ENCODE results near the gene MLN.

Gene MLN

GRCh38 chr6:33788694-33789549 is 14.9 kb downstream of the MLN start, which contains the start of gene LEMD2:
LEMD2 (minus strand) TSS chr6:33789130; CDS start chr6:33789116, 14 bp downstream.
- peak; percentile 97 for DNase-seq (ENCODE audit: low spot score)

- peak; percentile 78 for DNase-seq (ENCODE audit: low spot score)
Observed at GRCh38 chr6:33787954-33788693, 15.7 kb downstream of the MLN start.

- no peak for DNase-seq (ENCODE audit: low spot score)
Observed at GRCh38 chr6:33787346-33787953, 16.4 kb downstream of the MLN start.

GRCh38 chr6:33786736-33787135 is 17.1 kb downstream of the MLN start:
- DNase-seq (ENCODE audit: low spot score), result no peak

- no peak for DNase-seq (ENCODE audit: low spot score)
Observed at GRCh38 chr6:33785778-33786177, 18.0 kb downstream of the MLN start.

- peak; percentile 67 for DNase-seq (ENCODE audit: low spot score)
Observed at GRCh38 chr6:33784787-33785186, 19.0 kb downstream of the MLN start.

GRCh38 chr6:33783781-33784520 is 19.9 kb downstream of the MLN start:
- no peak for DNase-seq (ENCODE audit: low spot score)

GRCh38 chr6:33782561-33782960 is 21.2 kb downstream of the MLN start:
- no peak for DNase-seq (ENCODE audit: low spot score)

GRCh38 chr6:33781131-33781975 is 22.4 kb downstream of the MLN start:
- no peak for DNase-seq (ENCODE audit: low spot score)

GRCh38 chr6:33779895-33780294 is 23.9 kb downstream of the MLN start:
- no peak for DNase-seq (ENCODE audit: low spot score)

GRCh38 chr6:33779290-33779689 is 24.5 kb downstream of the MLN start:
- DNase-seq (ENCODE audit: low spot score), result no peak

- DNase-seq (ENCODE audit: low spot score), result no peak
Observed at GRCh38 chr6:33778444-33779121, 25.2 kb downstream of the MLN start.

- no peak for DNase-seq (ENCODE audit: low spot score)
Observed at GRCh38 chr6:33777398-33778388, 26.1 kb downstream of the MLN start.

GRCh38 chr6:33776764-33777163 is 27.0 kb downstream of the MLN start:
- no peak for DNase-seq (ENCODE audit: low spot score)

GRCh38 chr6:33776186-33776585 is 27.6 kb downstream of the MLN start:
- DNase-seq (ENCODE audit: low spot score), result no peak

GRCh38 chr6:33774774-33775173 is 29.0 kb downstream of the MLN start:
- no peak for DNase-seq (ENCODE audit: low spot score)

- no peak for DNase-seq (ENCODE audit: low spot score)
Observed at GRCh38 chr6:33772902-33773472, 30.8 kb downstream of the MLN start.

- DNase-seq (ENCODE audit: low spot score), result no peak
Observed at GRCh38 chr6:33772082-33772830, 31.5 kb downstream of the MLN start.
